Adrenal gland (tissue), 12 donors: ENCODE results near the gene PTPRE. TPM values are rescaled to one million over a fixed set of nuclear protein-coding genes. Genes with fewer than 3 reads are reported as not detected.

ENCODE experiments used
- DNase-seq, 7 donors: peaks; one replicate each; pipeline ENCODE4 v3.0.0-alpha.2; 2019 to 2020
- H3K27ac ChIP-seq, 5 donors: fragments of 200-600 bp; sonication (generic) in 4 of 5; 1 replicate in 3 of 5; 2 replicates in 2 of 5; pipeline versions ENCODE4 v1.5.1 to v1.8.0; 2016 to 2020; ENCODE audit warnings: mild to moderate bottlenecking in 1 of 5
- H3K27me3 ChIP-seq: fragments of 200-600 bp; 2 replicates; pipeline ENCODE4 v1.8.0; 2021
- H3K36me3 ChIP-seq, 2 donors: fragments of 200-600 bp; replicated peaks in 1 of 2; 1 replicate in 1 of 2; 2 replicates in 1 of 2; pipeline versions ENCODE4 v1.5.1 to v1.8.0; 2018 to 2022
- H3K4me1 ChIP-seq, 2 donors: fragments of 200-600 bp; replicated peaks in 1 of 2; 1 replicate in 1 of 2; 2 replicates in 1 of 2; pipeline versions ENCODE4 v1.5.1 to v1.8.0; 2018 to 2021
- H3K4me3 ChIP-seq, 4 donors: fragments of 200-600 bp; sonication (generic) in 3 of 4; one replicate each; pipeline ENCODE4 v1.5.1; 2016 to 2018
- H3K9me3 ChIP-seq, 3 donors: fragments of 200-600 bp; sonication (generic) in 1 of 3; replicated peaks in 1 of 3; 1 replicate in 2 of 3; 2 replicates in 1 of 3; pipeline versions ENCODE4 v1.5.1 to v1.8.0; 2016 to 2021
- POLR2A ChIP-seq, 2 donors: fragments of 450-650 bp; IDR thresholded peaks; one replicate each; pipeline ENCODE4 v1.6.1; 2017; ENCODE audit warnings: antibody characterized with exemption in 2 of 2, mild to moderate bottlenecking in 2 of 2, moderate library complexity in 1 of 2
- WGBS, 4 donors: extraction: QIAGEN DNeasy Blood & Tissue Kit in 2 of 4; methylation state at CpG; one replicate each; pipeline versions ENCODE4 v1.1.5 to v1.1.7; 2013 to 2017; 5-methylcytosine and 5-hydroxymethylcytosine counted together
- intact Hi-C, 2 donors: fragments of 100-400 bp; cut with DNase I; formaldehyde crosslinking; loops; one replicate each; pipeline versions ENCODE4 v1.14.1 to v1.15.0; 2022 to 2023
- polyA plus RNA-seq, 3 donors: library from polyadenylated mRNA; stranded (reverse); fragments of 200-250 nt in 2 of 3; fragments of 350-450 nt in 1 of 3; fragmentation: Illumina TruSeq in 1 of 3; extraction: RNeasy Lipid Tissue Mini Kit (QIAGEN cat#74804) in 1 of 3; gene quantifications; one replicate each; pipeline ENCODE4 v1.2.3, GENCODE V29; 2013 to 2014
- total RNA-seq, 9 donors: library from RNA; depleted of rRNA in 4 of 9; stranded (reverse); fragments of >200 nt in 4 of 9; fragments of 120-200 nt in 1 of 9; fragmentation: NEBNext Ultra II Directional in 1 of 9; extraction: Animal tissue kit (Norgen Biotek cat#: 25700) in 1 of 9; gene quantifications; one replicate each; pipeline versions ENCODE4 v1.1.0 to v1.2.4, GENCODE V29; 2013 to 2023
- TF ChIP-seq, protein P1 (sequence below), 6 experiments: fragments of 450-650 bp in 4 of 6; fragments of 200-600 bp in 2 of 6; sonication (generic) in 1 of 6; IDR thresholded peaks; 1 replicate in 5 of 6; 2 replicates in 1 of 6; pipeline versions ENCODE4 v1.5.1 to v1.8.0; 2016 to 2021; ENCODE audit warnings: antibody characterized with exemption in 6 of 6, mild to moderate bottlenecking in 2 of 6, moderate library complexity in 1 of 6
- donor health status: healthy with polysubstance abuse.
- donor health status: Bipolar disorder and iron deficiency.
- donor health status: DM: yes; HTN: yes; CAD: no.
- donor health status: DM: no; HTN: no; CAD: no.
- donor health status: DM: no; HTN: no; CAD: no.
- donor health status: DM: yes; HTN: yes; CAD: no.

PTPRE gene
- total and polyA plus RNA-seq, 12 donors, result 7.6 to 52.8 (median 41.0) TPM

DNA sequence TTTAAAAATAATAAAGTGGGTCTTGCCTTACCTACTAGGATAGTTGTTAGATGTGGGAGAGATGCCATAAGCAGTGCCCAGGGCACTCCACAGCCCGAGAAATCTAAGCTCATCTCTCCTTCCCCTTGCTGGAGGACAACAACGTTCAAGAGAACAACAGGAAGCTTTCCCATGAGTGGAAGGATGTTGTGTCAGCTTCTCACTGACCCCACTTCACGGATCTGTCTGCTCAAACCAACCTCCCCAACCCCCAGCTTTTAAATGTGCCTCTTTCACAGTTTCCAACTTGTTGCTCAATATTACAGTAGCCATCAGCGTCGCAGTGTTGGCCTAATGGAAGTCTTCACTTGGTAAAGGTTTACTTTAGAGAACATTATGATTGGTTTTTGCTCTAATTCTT lies 72.1 kb downstream of the PTPRE start:
- Histone ChIP-seq H3K27me3 (no peaks in the 10 kb centered on the region), H3K4me3 (no peak overlapping the region), H3K27ac (peak overlapping the region in 3 of 5 donors; percentile 84 to 86 (median 84)), H3K36me3 (no peaks in the 10 kb centered on the region), H3K9me3 (no peaks in the 10 kb centered on the region), H3K4me1 (peaks cover 40 to 58% of the 10 kb centered on the region in 2 donors)
- peak in 4 of 7 donors; percentile 19 to 56 (median 38) for DNase-seq
- intact Hi-C loops, result loop anchor here in 1 of 2 donors (10.0 kb wide), 1 partner anchor 64 kb away; no protein-coding TSS in a partner anchor
- 56 to 67% (median 63%) methylated on average over 5 of the region's 5 CpGs for WGBS, 4 donors
- TF ChIP-seq POLR2A (IDR thresholded peaks at IDR 0.05), result no peak
- TF ChIP-seq, protein P1, sequence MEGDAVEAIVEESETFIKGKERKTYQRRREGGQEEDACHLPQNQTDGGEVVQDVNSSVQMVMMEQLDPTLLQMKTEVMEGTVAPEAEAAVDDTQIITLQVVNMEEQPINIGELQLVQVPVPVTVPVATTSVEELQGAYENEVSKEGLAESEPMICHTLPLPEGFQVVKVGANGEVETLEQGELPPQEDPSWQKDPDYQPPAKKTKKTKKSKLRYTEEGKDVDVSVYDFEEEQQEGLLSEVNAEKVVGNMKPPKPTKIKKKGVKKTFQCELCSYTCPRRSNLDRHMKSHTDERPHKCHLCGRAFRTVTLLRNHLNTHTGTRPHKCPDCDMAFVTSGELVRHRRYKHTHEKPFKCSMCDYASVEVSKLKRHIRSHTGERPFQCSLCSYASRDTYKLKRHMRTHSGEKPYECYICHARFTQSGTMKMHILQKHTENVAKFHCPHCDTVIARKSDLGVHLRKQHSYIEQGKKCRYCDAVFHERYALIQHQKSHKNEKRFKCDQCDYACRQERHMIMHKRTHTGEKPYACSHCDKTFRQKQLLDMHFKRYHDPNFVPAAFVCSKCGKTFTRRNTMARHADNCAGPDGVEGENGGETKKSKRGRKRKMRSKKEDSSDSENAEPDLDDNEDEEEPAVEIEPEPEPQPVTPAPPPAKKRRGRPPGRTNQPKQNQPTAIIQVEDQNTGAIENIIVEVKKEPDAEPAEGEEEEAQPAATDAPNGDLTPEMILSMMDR (IDR thresholded peaks at IDR 0.05), result no peak

DNA sequence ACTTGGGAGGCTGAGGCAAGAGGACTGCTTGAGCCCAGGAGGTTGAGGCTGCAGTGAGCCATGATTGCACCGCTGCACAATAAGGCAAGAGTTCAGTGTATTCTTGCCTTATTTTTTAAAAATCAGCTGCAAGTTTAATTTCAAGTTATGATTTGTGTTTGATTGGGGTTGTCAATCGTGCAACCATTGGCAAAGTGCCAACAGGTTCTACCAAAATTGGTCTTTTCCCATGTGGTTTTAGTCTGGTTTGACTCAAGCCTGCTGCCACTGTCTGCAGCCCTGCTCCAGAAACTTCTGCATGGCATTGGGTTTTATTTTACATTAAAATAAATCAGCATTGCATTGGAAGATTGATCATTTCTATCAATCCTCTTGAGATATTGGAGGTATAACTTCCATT lies 72.7 kb downstream of the PTPRE start:
- H3K27me3 ChIP-seq, result no peaks in the 10 kb centered on the region
- WGBS, 4 donors, result 92 to 98% (median 96%) methylated on average over 2 of the region's 2 CpGs
- intact Hi-C loops, result loop anchor here in 1 of 2 donors (10.0 kb wide), 1 partner anchor 65 kb away; no protein-coding TSS in a partner anchor
- H3K4me3 ChIP-seq, result no peak overlapping the region
- H3K4me1 ChIP-seq, result peaks cover 37 to 54% of the 10 kb centered on the region in 2 donors
- no peaks in the 10 kb centered on the region for H3K36me3 ChIP-seq
- TF ChIP-seq, protein P1 (IDR thresholded peaks at IDR 0.05), result no peak
- no peak for TF ChIP-seq POLR2A (IDR thresholded peaks at IDR 0.05)
- H3K27ac ChIP-seq, result peak overlapping the region in 2 of 5 donors; percentile 84 to 86
- H3K9me3 ChIP-seq, result no peaks in the 10 kb centered on the region
- DNase-seq, result peak in 3 of 7 donors; percentile 11 to 30 (median 20)

DNA sequence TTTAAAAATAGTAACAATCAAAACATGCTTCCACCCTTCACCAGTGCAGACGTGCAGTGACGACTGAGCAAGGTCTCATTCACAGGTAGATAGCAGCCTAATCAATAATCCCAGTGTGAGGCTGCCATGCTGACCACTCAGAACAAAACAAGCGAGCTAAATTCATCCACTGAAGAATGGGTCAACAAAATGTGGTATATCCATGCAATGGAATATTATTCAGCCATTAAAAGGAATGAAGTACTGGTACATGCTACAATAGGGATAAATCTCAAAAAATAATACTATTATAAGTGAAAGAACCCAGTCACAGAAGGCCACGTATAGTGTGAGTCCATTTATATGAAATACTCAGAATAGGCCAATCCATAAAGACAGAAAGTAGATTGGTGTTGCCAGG lies 74.0 kb downstream of the PTPRE start:
- WGBS, 4 donors, result 82 to 90% (median 86%) methylated on average over 4 of the region's 4 CpGs
- DNase-seq, result peak in 2 of 7 donors; percentile 9 to 27
- H3K4me1 ChIP-seq, result peaks cover 37 to 52% of the 10 kb centered on the region in 2 donors
- H3K9me3 ChIP-seq, result no peaks in the 10 kb centered on the region
- H3K36me3 ChIP-seq, result no peaks in the 10 kb centered on the region
- intact Hi-C loops, result no loop called here
- no peak for TF ChIP-seq POLR2A (IDR thresholded peaks at IDR 0.05)
- TF ChIP-seq, protein P1 (IDR thresholded peaks at IDR 0.05), result no peak
- no peak overlapping the region for H3K4me3 ChIP-seq
- H3K27ac ChIP-seq, result no peak overlapping the region
- no peaks in the 10 kb centered on the region for H3K27me3 ChIP-seq

GRCh38 chr10:127982601-127983000 lies 75.7 kb downstream of the PTPRE start:
- DNase-seq, result peak in 4 of 7 donors; percentile 28 to 59 (median 48)
- no peaks in the 10 kb centered on the region for H3K27me3 ChIP-seq
- peak overlapping the region in 1 of 4 donors; percentile 6 for H3K4me3 ChIP-seq
- H3K36me3 ChIP-seq, result no peaks in the 10 kb centered on the region
- intact Hi-C loops, result no loop called here
- peak overlapping the region in 4 of 5 donors; percentile 19 to 51 (median 47) for H3K27ac ChIP-seq
- peaks cover 24 to 35% of the 10 kb centered on the region in 2 donors for H3K4me1 ChIP-seq
- no peak for TF ChIP-seq POLR2A (IDR thresholded peaks at IDR 0.05)
- TF ChIP-seq, protein P1 (IDR thresholded peaks at IDR 0.05), result no peak
- no peaks in the 10 kb centered on the region for H3K9me3 ChIP-seq
- WGBS, 4 donors, result 42 to 54% (median 51%) methylated on average over 10 of the region's 10 CpGs
